Activated CD8-positive, alpha-beta memory T cell treated with anti-CD3 and anti-CD28 coated beads, Interleukin-2, amount 50 U/mL, for 4 hours (primary cell): ENCODE results near the gene MED26.

Experiments
- DNase-seq: peaks from one replicate; pipeline ENCODE4 v3.0.0-alpha.2; 2020

MED26 gene

GRCh38 chr19:16609511-16610200, 18.3 kb downstream of the MED26 start:
- DNase-seq, result no peak

- no peak for DNase-seq
Observed at GRCh38 chr19:16608290-16608739, 19.7 kb downstream of the MED26 start.

- no peak for DNase-seq
Observed at GRCh38 chr19:16607819-16608218, 20.2 kb downstream of the MED26 start.

DNA sequence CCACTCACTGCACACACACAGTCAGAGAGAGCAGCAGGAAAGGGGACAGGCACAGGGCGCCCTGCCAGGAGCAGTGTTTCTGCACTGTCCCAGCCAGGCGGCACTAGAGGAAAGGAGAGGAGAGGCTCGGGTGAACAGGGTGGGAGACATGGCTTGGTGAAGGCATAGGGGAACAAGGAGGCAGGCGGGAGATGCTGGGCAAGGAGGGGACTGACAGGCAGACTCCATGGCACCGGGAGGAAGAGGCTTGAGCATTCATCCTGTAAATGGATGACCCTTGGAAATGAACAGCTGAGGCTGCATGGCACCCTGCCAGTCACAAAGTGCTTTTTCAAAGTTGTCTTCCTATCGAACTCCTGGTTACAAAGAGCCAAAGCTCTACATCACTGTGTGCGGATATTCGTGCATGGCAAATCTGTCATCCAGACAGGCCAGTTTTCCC, 22.4 kb downstream of the MED26 start:
- no peak for DNase-seq

GRCh38 chr19:16605115-16605514, 22.9 kb downstream of the MED26 start:
- DNase-seq, result no peak

DNA sequence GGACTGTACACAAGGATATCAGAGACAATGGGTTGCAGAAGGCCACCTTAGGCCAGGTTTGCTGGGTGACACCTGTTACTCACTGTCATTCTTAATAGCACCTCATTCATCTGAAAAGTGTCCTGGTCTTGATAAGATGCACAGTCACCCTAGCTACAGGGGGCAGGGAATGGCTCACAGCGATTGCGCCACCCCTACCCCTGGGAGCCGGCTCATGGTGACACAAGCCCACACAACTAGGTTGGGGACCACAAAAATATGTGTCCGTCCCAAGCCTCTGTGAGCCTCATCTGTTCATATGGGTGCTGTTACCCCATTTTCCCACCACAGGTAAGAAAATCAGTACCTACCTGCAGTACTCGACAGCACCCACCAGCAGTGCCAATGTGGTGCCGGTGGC, 23.4 kb downstream of the MED26 start:
- no peak for DNase-seq

- no peak for DNase-seq
Observed at GRCh38 chr19:16603090-16603489, 24.9 kb downstream of the MED26 start.

- DNase-seq, result no peak
Observed at GRCh38 chr19:16601378-16602052, 26.5 kb downstream of the MED26 start.

- DNase-seq, result no peak
Observed at GRCh38 chr19:16600824-16601223, 27.2 kb downstream of the MED26 start.

- no peak for DNase-seq
Observed at GRCh38 chr19:16599655-16600346, 28.2 kb downstream of the MED26 start.

DNA sequence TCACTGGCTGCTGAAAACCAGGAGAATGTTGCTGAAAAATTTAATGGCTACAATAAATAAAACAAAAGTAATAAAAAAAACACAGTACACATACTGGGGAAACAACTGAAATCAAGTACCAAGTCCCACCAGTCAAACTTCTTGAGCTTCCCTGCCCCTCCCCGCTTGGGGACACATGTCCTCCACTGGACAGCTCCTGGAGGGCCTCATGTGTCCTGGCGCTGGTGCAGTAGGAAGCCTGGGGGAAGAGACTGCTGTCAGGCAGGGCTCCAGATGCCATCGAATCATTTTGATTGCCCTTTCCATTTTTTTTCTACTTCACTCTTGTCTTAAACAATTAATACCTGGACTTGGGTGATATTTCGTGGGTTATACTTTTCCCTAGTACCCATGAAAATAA, 29.2 kb downstream of the MED26 start:
- DNase-seq, result no peak

- no peak for DNase-seq
Observed at GRCh38 chr19:16596399-16596798, 31.6 kb downstream of the MED26 start.

- DNase-seq, result no peak
Observed at GRCh38 chr19:16595097-16595496, 32.9 kb downstream of the MED26 start.

- no peak for DNase-seq
Observed at GRCh38 chr19:16594681-16595091, 33.3 kb downstream of the MED26 start.

DNA sequence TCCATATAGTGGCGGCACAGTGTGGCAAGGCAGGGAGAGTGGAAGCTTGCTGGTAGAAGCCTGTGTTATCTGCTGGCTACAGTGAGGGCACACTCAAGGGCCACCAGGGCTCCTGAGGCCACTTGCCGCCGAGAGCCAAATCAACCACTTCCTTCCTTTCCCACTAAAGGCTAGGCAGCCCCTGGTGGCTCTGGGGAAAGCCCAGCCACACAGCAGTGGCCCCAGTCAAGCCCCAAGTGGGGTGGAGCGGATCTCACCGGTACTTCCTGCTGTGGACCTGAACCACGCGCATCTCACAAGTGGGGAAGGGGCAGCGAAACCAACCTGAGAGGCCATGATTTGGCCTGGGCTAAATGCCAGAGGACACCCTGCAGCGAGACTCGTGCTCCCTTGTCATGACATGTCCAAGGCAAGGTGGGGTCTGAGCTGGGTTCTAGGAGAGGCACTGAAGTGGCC, 33.8 kb downstream of the MED26 start:
- no peak for DNase-seq

DNA sequence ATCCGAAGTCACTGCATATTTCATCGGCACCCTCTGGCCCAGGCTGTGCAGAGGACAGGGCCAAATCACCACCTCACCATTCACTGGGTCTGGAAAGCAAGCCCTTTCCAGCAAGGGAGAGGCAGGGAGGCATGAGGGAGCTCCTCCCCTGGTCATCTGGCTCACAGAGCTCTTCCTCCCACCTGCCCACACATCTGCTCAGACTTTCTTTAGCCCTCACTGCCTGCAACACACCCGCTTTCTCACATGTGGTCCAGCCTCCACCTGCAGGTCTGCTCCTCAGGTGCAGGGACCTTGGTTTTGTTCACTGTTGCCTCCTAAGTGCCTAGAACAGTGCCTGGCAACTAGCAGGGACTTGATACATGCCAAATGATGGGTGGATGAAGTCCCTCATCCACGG, 34.8 kb downstream of the MED26 start:
- DNase-seq, result no peak

- DNase-seq, result no peak
Observed at GRCh38 chr19:16591803-16592556, 36.0 kb downstream of the MED26 start.

DNA sequence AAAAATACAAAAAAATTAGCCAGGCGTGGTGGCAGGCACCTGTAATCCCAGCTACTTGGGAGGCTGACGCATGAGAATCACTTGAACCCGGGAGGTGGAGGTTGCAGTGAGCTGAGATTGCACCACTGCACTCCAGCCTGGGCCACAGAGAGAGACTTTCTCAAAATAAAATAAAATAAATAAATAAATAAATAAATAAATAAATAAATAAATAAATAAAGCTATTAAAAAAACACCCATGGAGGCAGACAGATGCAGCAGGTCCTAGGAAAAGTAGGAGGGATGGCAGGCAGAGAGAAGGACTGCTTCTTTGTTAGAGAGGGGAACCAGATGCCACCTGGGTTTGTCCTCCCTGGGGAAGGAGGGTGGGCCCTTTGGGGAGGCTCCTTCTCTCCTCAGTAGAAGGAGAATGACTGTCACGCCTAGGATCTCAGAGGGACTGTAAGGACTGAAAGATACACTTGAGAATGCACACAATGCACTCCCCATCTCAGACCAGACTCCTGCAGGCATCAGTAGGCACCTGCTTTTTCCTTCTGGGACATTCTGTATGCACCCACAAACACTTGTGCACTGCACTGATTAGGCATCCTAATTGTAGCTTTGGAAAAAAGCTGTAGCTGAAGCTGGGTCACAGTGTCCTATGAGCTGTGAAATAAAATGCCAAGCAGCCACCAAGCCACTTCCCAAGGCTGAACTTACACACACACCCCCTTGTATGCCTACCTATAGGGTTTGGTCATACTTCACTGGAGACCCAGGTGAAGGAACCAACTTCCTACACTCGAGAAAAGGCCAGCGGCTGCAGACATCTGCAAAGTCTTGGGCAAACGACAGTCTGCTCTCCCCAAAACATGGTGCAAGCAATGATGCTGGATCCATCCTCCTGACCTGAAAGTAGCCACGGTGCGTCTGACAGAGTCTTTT, 36.9 kb downstream of the MED26 start:
- no peak for DNase-seq

DNA sequence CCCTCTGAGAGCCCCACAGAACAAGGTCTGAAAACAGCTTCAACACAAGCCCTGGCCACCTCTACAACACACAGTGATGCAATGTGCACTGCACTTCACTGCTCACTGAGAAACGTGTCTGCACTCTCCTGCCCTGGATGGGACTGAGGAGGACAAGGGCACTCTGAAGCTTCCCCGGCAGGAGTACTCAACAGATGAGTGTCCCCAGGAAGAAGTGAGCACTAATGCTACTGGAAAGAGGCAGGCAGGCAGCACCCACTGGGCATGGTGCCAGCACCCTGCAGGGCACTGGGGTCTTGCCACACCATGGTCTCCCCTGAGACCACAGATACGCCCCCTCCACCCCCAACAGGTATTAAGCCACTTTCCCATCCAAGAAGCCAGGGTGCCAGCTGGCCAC, 38.1 kb downstream of the MED26 start:
- no peak for DNase-seq

- DNase-seq, result no peak
Observed at GRCh38 chr19:16588824-16589577, 39.0 kb downstream of the MED26 start.
